CD14-positive monocyte (primary cell): ENCODE measurements around the gene NBPF14. TPM values are rescaled to one million over a fixed set of nuclear protein-coding genes. Genes with fewer than 3 reads are reported as not detected.
A peak's percentile ranks its signal among the peaks of the same experiment; 100 is the strongest.
"Not testable (repeated sequence)": the region's sequence is repeated elsewhere in the genome, so short reads cannot be mapped to it uniquely, and the experiment has no call there.

Source experiments
- DNase-seq, 3 donors: peaks; one replicate each; pipeline ENCODE4 v3.0.0-alpha.2; 2011 to 2022
- H2AFZ ChIP-seq: 2 replicates; pipeline ENCODE4 v1.6.0; 2012; ENCODE audit warnings: mild to moderate bottlenecking, low read depth, low read length, inconsistent platforms; ENCODE audit not compliant: insufficient read depth, poor library complexity, severe bottlenecking
- H3K27ac ChIP-seq, 2 donors: 1 replicate in 1 of 2; 2 replicates in 1 of 2; pipeline ENCODE4 v1.5.1; 2012 to 2013; ENCODE audit warnings: low read length in 2 of 2, control low read depth in 1 of 2, inconsistent platforms in 1 of 2, low read depth in 1 of 2, mild to moderate bottlenecking in 1 of 2
- H3K27me3 ChIP-seq, 2 donors: one replicate each; pipeline versions ENCODE4 v1.6.0 to v1.6.1; 2011 to 2013; ENCODE audit warnings: low read length in 2 of 2; ENCODE audit not compliant: control insufficient read depth in 2 of 2, insufficient read depth in 2 of 2
- H3K36me3 ChIP-seq, 2 donors: replicated peaks in 1 of 2; 1 replicate in 1 of 2; 2 replicates in 1 of 2; pipeline versions ENCODE4 v1.5.1 to v1.6.1; 2012 to 2013; ENCODE audit warnings: low read length in 2 of 2, control low read depth in 1 of 2, inconsistent platforms in 1 of 2, mild to moderate bottlenecking in 1 of 2; ENCODE audit not compliant: insufficient read depth in 2 of 2, control insufficient read depth in 1 of 2
- H3K4me1 ChIP-seq, 2 donors: 1 replicate in 1 of 2; 2 replicates in 1 of 2; pipeline versions ENCODE4 v1.5.1 to v1.6.1; 2012 to 2013; ENCODE audit warnings: low read length in 2 of 2, control low read depth in 1 of 2, inconsistent platforms in 1 of 2, mild to moderate bottlenecking in 1 of 2, moderate library complexity in 1 of 2; ENCODE audit not compliant: insufficient read depth in 2 of 2, control insufficient read depth in 1 of 2
- H3K4me2 ChIP-seq: replicated peaks from 2 replicates; pipeline ENCODE3; 2012; ENCODE audit warnings: low read length, moderate library complexity, mild to moderate bottlenecking; ENCODE audit not compliant: poor library complexity, severe bottlenecking; ENCODE audit errors: extremely low read depth
- H3K4me3 ChIP-seq, 3 experiments: fragments of 200-600 bp in 1 of 3; sonication (generic) in 1 of 3; replicated peaks in 1 of 3; 1 replicate in 2 of 3; 2 replicates in 1 of 3; pipeline ENCODE4 v1.5.1; 2011 to 2013; ENCODE audit warnings: low read length in 3 of 3, mild to moderate bottlenecking in 3 of 3, control low read depth in 2 of 3, low read depth in 2 of 3, inconsistent platforms in 1 of 3, moderate library complexity in 1 of 3
- H3K79me2 ChIP-seq: 2 replicates; pipeline ENCODE4 v1.6.0; 2012; ENCODE audit warnings: mild to moderate bottlenecking, control low read depth, inconsistent platforms, low read length, moderate library complexity; ENCODE audit not compliant: insufficient read depth
- H3K9ac ChIP-seq: 2 replicates; pipeline ENCODE4 v1.6.0; 2017; ENCODE audit warnings: low read length, mild to moderate bottlenecking; ENCODE audit not compliant: insufficient read depth, poor library complexity, severe bottlenecking
- H3K9me3 ChIP-seq, 2 donors: replicated peaks in 1 of 2; 1 replicate in 1 of 2; 2 replicates in 1 of 2; pipeline versions ENCODE4 v1.5.1 to v1.6.1; 2012 to 2013; ENCODE audit warnings: low read length in 2 of 2, control low read depth in 1 of 2; ENCODE audit not compliant: control insufficient read depth in 1 of 2, insufficient read depth in 1 of 2
- H4K20me1 ChIP-seq: 2 replicates; pipeline ENCODE4 v1.6.0; 2012; ENCODE audit warnings: mild to moderate bottlenecking, low read length, control low read depth, moderate library complexity; ENCODE audit not compliant: insufficient read depth
- H3K27ac Mint-ChIP-seq, 7 donors: one replicate each; pipeline ENCODE4 v1.8.0; 2020; ENCODE audit warnings: mild to moderate bottlenecking in 7 of 7, mixed read lengths in 7 of 7, moderate library complexity in 6 of 7, inconsistent platforms in 2 of 7
- H3K27me3 Mint-ChIP-seq, 3 donors: one replicate each; pipeline ENCODE4 v1.8.0; 2021 to 2022; ENCODE audit warnings: low read depth in 3 of 3, mild to moderate bottlenecking in 3 of 3, mixed read lengths in 3 of 3, moderate library complexity in 3 of 3, inconsistent platforms in 1 of 3
- H3K36me3 Mint-ChIP-seq, 2 donors: one replicate each; pipeline ENCODE4 v1.8.0; 2020; ENCODE audit warnings: mixed read lengths in 2 of 2, inconsistent platforms in 1 of 2, mild to moderate bottlenecking in 1 of 2
- H3K4me1 Mint-ChIP-seq: one replicate; pipeline ENCODE4 v1.8.0; 2020; ENCODE audit warnings: mild to moderate bottlenecking, mixed read lengths
- H3K4me3 Mint-ChIP-seq, 2 donors: one replicate each; pipeline ENCODE4 v1.8.0; 2020; ENCODE audit warnings: mild to moderate bottlenecking in 2 of 2, mixed read lengths in 2 of 2, moderate library complexity in 1 of 2
- H3K9me3 Mint-ChIP-seq, 7 donors: one replicate each; pipeline ENCODE4 v1.8.0; 2020 to 2022; ENCODE audit warnings: mixed read lengths in 7 of 7, mild to moderate bottlenecking in 6 of 7, moderate library complexity in 6 of 7, inconsistent platforms in 2 of 7
- WGBS: methylation state at CpG from one replicate; pipeline ENCODE4 v1.1.5; 2013; ENCODE audit warnings: missing lambda C conversion rate; ENCODE audit not compliant: insufficient coverage; 5-methylcytosine and 5-hydroxymethylcytosine counted together
- intact Hi-C, 2 donors: fragments of 100-400 bp; cut with micrococcal nuclease; formaldehyde crosslinking; loops; one replicate each; pipeline versions ENCODE4 v1.15.0 to v1.15.1; 2023
- polyA plus RNA-seq, 3 donors: library from polyadenylated mRNA; depleted of rRNA in 1 of 3; unstranded in 2 of 3; stranded (reverse) in 1 of 3; fragments of 300-500 nt in 2 of 3; fragments of >200 nt in 1 of 3; fragmentation: Illumina TruSeq in 2 of 3; gene quantifications; 1 replicate in 2 of 3; 2 replicates in 1 of 3; pipeline ENCODE4 v1.2.3, GENCODE V29; 2012 to 2021

Gene NBPF14
- polyA plus RNA-seq, 3 donors = 31.7 to 123 (median 48.2) TPM

GRCh38 chr1:148595360-148595759 is 451 bp downstream of the NBPF14 start:
- H3K36me3 ChIP-seq, H3K27me3 ChIP-seq, H3K4me1 ChIP-seq, H3K4me2 ChIP-seq, H3K27me3 Mint-ChIP-seq, H3K9ac ChIP-seq, H3K27ac ChIP-seq, intact Hi-C loops, H3K9me3 ChIP-seq, DNase-seq, H3K4me3 ChIP-seq, H3K79me2 ChIP-seq, H3K9me3 Mint-ChIP-seq, H3K27ac Mint-ChIP-seq, H3K4me1 Mint-ChIP-seq, H2AFZ ChIP-seq, H3K4me3 Mint-ChIP-seq, H4K20me1 ChIP-seq: not testable (repeated sequence)
- no CpG with 5 or more reads among the region's 5 CpGs for WGBS
- H3K36me3 Mint-ChIP-seq = peaks cover 0 to 15% of the 10 kb centered on the region in 2 donors

DNA sequence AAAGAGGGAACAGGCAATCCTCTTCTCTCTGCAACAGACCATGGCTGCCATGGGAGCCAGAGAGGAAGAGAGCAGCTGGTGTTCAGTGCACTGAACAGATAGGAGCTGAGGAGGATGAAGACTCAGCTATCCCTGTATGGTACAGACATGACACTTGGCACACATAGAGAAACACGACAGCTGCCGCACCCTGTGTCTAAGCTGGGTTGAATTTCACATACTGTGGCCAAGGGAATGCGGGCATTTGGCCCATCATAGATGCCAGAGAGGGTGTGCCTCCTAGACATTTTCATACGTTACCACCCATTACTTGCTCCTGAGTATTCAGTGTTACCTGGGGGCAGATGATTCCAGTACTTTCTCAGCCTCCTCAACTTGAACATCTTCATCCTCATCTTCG is 4.7 kb downstream of the NBPF14 start:
- H3K36me3 ChIP-seq, H3K27me3 ChIP-seq, H3K4me2 ChIP-seq, H4K20me1 ChIP-seq, H3K4me1 Mint-ChIP-seq, H3K27me3 Mint-ChIP-seq, H3K9me3 ChIP-seq, H3K4me1 ChIP-seq, H3K4me3 Mint-ChIP-seq, DNase-seq, H3K79me2 ChIP-seq, H3K9ac ChIP-seq, H3K27ac Mint-ChIP-seq, H3K4me3 ChIP-seq, H2AFZ ChIP-seq, H3K27ac ChIP-seq, H3K9me3 Mint-ChIP-seq, intact Hi-C loops: not testable (repeated sequence)
- no CpG with 5 or more reads among the region's 5 CpGs for WGBS
- H3K36me3 Mint-ChIP-seq = peaks cover 2 to 22% of the 10 kb centered on the region in 2 donors

GRCh38 chr1:148532158-148532557 is 63.7 kb downstream of the NBPF14 start:
- H3K79me2 ChIP-seq, H3K27me3 Mint-ChIP-seq, H3K27ac ChIP-seq, H3K9me3 Mint-ChIP-seq, H3K4me1 ChIP-seq, H3K4me3 ChIP-seq, H3K9ac ChIP-seq, H4K20me1 ChIP-seq, H3K4me2 ChIP-seq, H3K27ac Mint-ChIP-seq, H3K4me3 Mint-ChIP-seq, DNase-seq, H3K9me3 ChIP-seq, H2AFZ ChIP-seq, H3K27me3 ChIP-seq, H3K4me1 Mint-ChIP-seq, intact Hi-C loops: not testable (repeated sequence)
- H3K36me3 ChIP-seq = peaks cover 15 to 19% of the 10 kb centered on the region in 2 donors
- peaks cover 9 to 12% of the 10 kb centered on the region in 2 donors for H3K36me3 Mint-ChIP-seq
- WGBS = no CpG with 5 or more reads among the region's 4 CpGs

DNA sequence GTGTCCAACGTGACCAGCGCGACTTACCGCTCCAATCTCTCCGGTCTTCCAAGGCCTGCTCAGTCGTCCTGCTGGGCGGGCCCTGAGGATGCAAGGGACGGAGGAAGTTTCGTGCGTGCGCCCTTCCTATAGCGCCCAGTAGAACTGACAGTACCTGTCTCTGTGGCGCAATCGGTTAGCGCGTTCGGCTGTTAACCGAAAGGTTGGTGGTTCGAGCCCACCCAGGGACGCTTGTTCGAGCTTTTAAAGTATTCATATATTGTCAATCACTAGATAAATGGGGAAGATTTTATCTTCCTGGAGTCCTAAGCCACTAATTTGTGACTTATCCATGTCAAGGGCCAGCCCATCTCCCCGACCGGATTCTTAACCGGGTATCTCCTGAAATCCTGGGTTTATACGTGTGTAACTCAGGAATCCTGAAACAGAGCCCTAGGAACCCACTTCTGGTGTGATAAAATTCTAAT is 66.7 kb downstream of the NBPF14 start:
- H3K4me1 ChIP-seq, H3K27me3 Mint-ChIP-seq, H3K9ac ChIP-seq, H3K27me3 ChIP-seq, H3K9me3 Mint-ChIP-seq, intact Hi-C loops, H3K79me2 ChIP-seq, H3K9me3 ChIP-seq, H4K20me1 ChIP-seq, H3K36me3 ChIP-seq, H3K4me1 Mint-ChIP-seq, H3K27ac Mint-ChIP-seq, H2AFZ ChIP-seq, H3K36me3 Mint-ChIP-seq, H3K4me2 ChIP-seq, H3K27ac ChIP-seq: not testable (repeated sequence)
- WGBS = no CpG with 5 or more reads among the region's 25 CpGs
- peak overlapping the region; percentile 68 to 80 for H3K4me3 Mint-ChIP-seq
- peak in 2 of 3 donors; percentile 5 to 8 for DNase-seq
- peak overlapping the region in 1 of 3 experiments; percentile 47 for H3K4me3 ChIP-seq
